ENCODE results near the gene CDCA4.

CDCA4 gene

DNA sequence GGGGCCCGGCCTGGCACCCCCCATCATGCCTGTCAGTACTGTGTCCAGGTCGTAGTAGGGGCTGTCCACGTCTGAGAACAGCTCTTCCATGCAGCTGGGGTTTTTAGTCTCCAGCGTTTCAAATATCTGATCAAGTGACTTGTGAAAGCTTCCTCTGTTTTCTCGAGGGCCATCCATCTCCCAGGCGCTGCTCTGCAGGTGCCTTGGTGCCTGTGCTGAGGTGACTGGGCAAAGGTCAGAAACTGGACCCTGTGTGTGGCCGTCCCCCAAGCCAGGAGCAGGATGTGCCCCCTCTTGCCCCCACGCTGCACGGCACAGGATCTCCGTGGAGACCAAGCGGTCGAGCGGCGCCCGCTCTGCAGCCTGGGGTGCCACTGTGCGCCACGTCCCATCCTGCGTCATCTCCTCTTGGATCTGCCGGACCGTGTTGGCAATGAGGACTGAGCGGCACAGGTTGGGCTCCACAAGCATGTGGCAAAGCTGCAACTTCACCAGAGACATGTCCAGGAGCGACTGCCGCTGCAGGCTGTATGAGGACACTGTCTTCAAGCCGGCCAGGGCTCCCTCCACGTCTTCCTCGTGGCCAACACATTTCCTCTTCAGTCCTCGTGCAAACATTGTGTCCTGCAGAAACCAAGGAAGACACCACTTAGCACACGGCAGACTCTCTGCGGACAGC, 9.4 kb downstream of the CDCA4 start:
- no peak for DNase-seq

DNA sequence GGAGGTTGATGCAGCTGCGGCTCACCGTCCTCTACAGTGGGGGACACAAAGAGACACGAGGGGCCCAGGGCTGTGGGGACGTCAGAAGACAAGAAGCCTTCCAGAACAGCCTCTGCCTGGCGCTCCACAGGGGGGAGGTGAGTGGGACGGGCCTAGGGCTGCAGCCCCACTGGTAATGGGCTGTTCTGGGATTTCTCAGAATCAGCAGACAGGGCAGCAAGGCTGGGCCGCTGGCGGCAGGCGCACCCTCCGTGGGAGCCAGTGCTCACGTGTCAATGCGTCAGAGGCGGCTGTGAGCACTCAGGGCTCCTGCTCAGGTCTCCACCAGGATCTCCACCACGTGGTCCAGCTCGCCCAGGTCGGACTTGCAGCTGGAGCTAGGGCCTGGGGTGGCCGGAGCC, 10.0 kb downstream of the CDCA4 start:
- no peak for DNase-seq

GRCh38 chr14:105010106-105010505, 10.8 kb downstream of the CDCA4 start:
- DNase-seq: no peak

DNA sequence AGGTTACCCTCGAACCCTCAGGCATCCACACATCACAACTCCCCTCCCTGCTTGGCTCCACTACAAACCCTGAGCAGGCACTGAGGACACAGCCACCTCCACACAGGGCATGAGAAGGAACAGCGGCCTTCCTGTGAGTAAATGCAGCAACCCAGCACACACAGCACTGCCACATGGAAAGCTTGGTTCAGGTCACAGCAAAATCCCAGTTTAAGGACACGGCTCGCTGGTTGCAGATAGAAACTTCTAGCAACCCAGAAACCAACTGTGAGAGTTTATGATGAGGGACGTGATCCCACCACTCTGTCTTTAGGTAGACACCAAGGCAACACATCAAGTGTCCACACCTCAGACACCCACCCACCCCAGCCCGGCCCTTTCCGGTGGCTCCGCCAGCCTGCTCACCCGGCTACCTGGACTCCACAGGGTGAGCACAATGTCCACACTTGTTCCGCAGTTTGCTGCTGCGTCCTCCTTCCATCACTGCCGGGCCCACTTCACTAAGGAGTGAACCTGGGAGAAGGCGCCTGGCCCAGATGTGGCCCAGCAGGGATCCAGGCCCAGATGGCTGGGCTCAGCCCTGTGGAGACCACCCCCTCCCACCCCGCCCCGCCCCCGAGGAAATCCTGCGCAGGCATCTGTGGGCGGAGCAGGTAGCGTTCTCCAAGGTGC, 13.2 kb downstream of the CDCA4 start:
- no peak for DNase-seq

DNA sequence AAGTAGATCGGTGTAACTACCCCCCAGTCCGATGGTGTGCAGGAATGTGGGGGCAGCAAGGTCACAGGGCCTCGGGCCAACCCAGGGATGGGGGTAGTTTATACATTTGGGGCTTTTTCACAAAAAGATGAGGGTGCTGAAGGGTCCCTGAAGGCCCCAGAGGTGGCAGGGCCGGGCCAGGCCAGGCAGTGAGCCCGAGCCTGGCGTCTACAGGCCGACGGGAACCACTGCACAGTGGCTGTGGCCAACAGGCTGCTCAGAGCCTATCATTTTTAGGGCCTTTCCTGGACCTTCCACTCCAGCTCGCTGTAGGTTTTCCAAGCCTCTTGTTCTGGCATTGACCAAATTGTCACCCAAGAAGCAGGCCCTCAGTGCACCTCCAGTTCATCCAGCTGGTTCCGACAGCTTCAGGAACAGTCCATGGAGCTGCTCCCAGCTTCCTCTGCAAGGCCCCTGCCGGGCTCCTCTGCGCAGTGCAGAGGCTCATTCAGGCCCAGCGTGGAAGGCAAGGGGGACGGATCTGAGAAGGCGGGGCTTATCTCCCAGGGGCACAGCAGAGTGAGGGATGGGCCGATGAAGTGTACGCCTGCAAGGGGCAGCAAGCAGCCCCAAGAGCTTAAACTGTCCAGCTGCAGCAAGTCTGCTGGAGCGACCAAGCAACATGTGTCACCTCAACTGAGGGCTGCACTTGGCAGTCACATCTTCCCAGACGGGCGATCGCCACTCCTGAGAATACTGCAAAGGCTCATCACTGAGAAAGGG, 13.9 kb downstream of the CDCA4 start:
- no peak for DNase-seq

GRCh38 chr14:105005929-105006830, 14.7 kb downstream of the CDCA4 start:
- no peak for DNase-seq

GRCh38 chr14:105005329-105005928, 15.5 kb downstream of the CDCA4 start:
- DNase-seq: no peak

- DNase-seq: no peak
Observed at GRCh38 chr14:104999361-104999760, 21.5 kb downstream of the CDCA4 start.

DNA sequence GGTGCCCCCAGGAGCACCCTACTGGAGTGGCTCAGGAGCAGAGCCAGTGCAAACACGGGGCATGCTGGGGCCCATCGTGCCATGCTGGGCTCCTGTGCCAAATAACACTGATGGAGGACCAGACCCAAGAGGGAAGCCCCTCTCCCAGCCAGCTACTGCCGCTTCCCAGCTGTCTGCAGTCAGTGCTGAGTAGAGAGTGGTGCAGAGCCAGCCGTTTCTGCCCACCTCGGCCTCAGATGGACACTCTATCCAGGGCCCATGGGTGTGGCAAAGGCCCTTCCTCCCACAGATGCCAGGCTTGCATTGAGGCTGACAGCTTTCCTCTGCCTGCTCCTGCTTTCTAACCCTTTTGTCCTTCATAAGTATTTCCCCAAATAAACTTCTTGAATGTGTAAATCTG, 22.1 kb downstream of the CDCA4 start:
- no peak for DNase-seq

DNA sequence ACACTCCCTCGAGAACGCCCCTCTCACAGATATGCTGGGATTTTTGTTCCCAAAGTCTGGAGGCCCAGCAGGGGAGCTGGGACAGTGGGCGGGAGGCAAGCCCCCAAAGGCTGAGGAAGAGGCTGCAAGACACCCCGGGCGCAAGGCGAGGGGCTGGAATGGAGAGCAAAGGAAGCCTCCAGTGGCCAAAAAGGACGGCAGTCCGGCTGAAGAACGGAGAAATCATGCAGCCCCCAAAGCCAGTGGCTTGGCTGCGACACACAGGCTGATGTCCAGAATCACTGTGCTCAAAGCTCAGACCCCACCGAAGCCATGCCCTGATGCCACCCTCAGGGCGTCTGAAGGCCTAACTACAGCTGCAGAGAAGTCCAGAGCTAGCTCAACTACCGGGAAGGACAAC, 24.4 kb downstream of the CDCA4 start:
- DNase-seq: no peak

DNA sequence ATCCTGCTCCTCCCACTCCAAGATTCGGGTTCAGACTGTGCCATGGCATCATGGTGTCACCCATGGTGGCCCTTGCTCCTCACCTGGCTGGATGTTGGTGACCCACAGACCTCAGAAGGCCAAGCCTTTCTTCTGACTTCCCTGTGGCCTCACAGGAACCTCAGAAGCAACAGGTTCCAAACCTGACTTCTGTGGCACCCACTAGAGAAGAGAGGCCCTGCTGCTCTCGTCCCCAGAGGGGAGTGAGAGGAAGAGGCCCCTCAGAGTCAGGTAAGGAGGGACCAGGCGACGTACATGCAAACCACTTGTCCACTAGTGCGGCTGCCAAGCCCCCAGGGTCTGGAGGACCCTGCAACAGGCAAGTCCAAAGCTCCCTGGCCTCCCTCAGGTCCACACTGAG, 24.9 kb downstream of the CDCA4 start:
- no peak for DNase-seq

DNA sequence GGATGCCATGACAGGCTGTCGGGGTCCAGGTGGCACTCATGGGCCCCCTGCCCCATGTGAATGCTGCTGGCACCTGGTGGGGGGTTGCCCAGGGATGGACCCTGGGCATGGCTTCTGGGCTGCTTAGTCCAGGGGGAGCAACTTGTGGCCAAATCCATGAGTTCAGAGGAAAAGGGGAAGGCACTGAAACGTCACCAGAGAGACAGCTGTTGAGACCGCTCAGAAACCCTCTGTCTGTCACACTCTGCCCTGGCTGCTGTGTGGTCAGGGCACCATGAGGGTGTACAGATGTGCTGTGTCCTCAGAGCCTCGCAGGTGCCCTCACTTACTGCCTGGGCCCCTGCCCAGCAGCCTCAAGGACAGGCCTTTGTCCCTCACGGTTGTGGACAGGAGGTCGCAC, 25.9 kb downstream of the CDCA4 start:
- no peak for DNase-seq

DNA sequence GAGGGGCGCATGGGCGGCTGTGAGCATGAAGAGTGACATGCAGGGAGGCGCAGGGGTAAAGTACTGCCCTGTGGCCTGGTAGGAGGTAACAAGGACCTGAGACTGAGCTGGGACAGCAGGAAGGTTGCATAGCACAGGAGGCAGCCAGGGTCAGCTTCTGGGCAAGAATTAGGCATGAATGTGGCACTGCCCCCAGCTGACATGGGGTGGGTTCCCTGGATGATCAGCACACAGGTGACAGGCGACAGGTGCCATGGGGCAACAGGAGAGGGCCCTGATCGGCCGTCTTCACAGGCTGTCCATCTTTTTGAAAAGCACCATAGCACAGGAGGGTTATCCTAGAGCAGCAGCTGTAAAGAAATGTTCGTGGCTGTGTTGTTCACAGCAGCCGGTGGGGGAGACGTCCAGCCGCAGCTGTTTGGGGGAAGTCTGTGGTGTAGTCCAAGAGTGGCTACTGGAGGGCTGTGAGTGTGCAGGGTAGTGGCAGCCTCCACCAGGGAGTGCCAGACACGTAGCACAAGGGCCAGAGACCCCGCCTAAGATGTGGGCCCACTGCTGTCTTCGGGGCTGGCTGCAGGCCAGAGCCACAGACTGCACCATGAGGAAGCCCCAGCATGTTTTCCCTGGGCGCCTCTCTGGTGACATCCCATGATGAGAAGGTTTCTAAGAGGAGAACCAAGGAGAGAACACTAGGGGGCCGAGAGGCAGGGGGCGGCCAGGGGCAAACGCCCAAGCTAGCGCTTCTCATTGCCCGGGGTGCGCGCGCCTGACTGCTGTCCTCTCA, 26.9 kb downstream of the CDCA4 start:
- DNase-seq: no peak

DNA sequence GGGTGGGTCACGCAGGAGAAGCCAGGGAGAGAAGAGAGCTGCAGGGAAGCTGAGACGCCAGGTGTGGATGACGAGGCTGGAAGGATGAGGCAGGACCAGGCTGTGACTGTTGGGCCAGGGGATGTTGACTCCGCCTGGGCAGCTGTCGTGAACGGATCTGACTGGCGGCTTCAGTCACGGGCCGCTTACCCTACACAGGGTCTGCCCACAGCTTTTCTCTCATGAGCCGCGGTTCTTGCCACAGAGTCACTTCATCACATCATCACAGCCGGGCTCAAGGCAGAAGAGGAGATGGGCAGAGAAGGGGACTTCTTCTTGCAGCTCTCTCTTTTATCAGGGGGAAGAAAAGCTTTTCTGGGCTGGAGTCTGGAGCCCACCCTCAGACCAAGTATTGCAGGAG, 27.6 kb downstream of the CDCA4 start:
- DNase-seq: no peak

DNA sequence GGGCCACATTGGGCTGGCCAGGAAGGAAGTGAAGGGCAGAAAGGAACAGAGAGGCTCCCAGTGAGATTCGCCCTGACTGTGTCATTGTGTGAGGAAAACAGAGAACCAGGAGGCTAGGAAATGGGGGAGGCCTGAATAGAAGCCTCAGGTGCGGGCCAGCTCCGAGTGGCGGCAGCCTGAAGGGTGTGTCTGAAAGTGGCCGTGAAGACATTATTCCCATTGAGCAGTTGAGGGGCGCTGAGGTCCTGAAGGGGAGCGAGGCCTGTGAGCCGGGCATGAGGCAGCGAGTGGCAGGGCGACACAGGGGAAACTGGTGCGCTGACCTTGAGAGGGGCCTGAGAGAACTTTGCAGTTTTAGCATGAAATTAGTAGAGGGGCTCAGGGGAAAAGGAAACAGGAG, 28.4 kb downstream of the CDCA4 start:
- no peak for DNase-seq

- DNase-seq: no peak
Observed at GRCh38 chr14:104991896-104992230, 29.0 kb downstream of the CDCA4 start.

- no peak for DNase-seq
Observed at GRCh38 chr14:104989951-104990303, 31.0 kb downstream of the CDCA4 start.

GRCh38 chr14:104989236-104989950, 31.5 kb downstream of the CDCA4 start:
- DNase-seq: no peak

GRCh38 chr14:104986487-104987164, 34.3 kb downstream of the CDCA4 start:
- DNase-seq: no peak

- DNase-seq: peak; percentile 87
Observed at GRCh38 chr14:104985675-104986486, 35.0 kb downstream of the CDCA4 start, which contains the start of gene CLBA1. TSS of gene CLBA1 (plus strand) at chr14:104985788. CDS start at chr14:104986432, 644 bp downstream.

All from NCI-H510A (cell line).